ENCODE measurements around the gene IRAK3.

- TF ChIP-seq CTCF (IDR thresholded peaks at IDR 0.05), result no peak
- no peak for TF ChIP-seq EZH2 (IDR thresholded peaks at IDR 0.05; ENCODE audit: borderline replicate concordance, insufficient read depth, low read depth, low read length, poor library complexity, severe bottlenecking)
Measured at GRCh38 chr12:66194122-66194521, 5.1 kb downstream of the IRAK3 start.

All from B cell (primary cell).